Suprapubic skin (tissue), 3 donors: Measurements from ENCODE around the gene NKD2.

Experiments used
- EP300 ChIP-seq: sonication (generic); formaldehyde crosslinking; IDR thresholded peaks from one replicate; pipeline ENCODE4 v1.6.1; 2017; ENCODE audit warnings: antibody characterized with exemption
- TF ChIP-seq, protein P1 (sequence below), 2 donors: fragments of 200-600 bp in 1 of 2; fragments of 450-650 bp in 1 of 2; sonication (generic) in 1 of 2; IDR thresholded peaks; one replicate each; pipeline ENCODE4 v1.5.1; 2016 to 2019; ENCODE audit warnings: antibody characterized with exemption in 2 of 2, mild to moderate bottlenecking in 1 of 2, moderate library complexity in 1 of 2

- TF ChIP-seq, protein P1, sequence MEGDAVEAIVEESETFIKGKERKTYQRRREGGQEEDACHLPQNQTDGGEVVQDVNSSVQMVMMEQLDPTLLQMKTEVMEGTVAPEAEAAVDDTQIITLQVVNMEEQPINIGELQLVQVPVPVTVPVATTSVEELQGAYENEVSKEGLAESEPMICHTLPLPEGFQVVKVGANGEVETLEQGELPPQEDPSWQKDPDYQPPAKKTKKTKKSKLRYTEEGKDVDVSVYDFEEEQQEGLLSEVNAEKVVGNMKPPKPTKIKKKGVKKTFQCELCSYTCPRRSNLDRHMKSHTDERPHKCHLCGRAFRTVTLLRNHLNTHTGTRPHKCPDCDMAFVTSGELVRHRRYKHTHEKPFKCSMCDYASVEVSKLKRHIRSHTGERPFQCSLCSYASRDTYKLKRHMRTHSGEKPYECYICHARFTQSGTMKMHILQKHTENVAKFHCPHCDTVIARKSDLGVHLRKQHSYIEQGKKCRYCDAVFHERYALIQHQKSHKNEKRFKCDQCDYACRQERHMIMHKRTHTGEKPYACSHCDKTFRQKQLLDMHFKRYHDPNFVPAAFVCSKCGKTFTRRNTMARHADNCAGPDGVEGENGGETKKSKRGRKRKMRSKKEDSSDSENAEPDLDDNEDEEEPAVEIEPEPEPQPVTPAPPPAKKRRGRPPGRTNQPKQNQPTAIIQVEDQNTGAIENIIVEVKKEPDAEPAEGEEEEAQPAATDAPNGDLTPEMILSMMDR (IDR thresholded peaks at IDR 0.05) = no peak
- TF ChIP-seq EP300 = no peak
Observed at GRCh38 chr5:1013948-1014301, 5.3 kb downstream of the NKD2 start.
